Stomach smooth muscle (tissue), 2 donors: ENCODE measurements around the gene CEP128.

Source experiments
- H3K27ac ChIP-seq: one replicate; pipeline ENCODE4 v1.7.0; 2013; ENCODE audit warnings: mild to moderate bottlenecking, low read length, inconsistent platforms
- H3K27me3 ChIP-seq, 2 donors: one replicate each; pipeline ENCODE4 v1.7.0; 2013; ENCODE audit warnings: low read length in 2 of 2; ENCODE audit not compliant: insufficient read depth in 2 of 2, control insufficient read depth in 1 of 2
- H3K36me3 ChIP-seq, 2 donors: one replicate each; pipeline ENCODE4 v1.7.0; 2013; ENCODE audit warnings: low read length in 2 of 2; ENCODE audit not compliant: control insufficient read depth in 2 of 2, insufficient read depth in 2 of 2
- H3K4me1 ChIP-seq: one replicate; pipeline ENCODE4 v1.7.0; 2013; ENCODE audit warnings: low read length; ENCODE audit not compliant: control insufficient read depth, insufficient read depth
- H3K4me3 ChIP-seq, 2 donors: one replicate each; pipeline ENCODE4 v1.7.0; 2013; ENCODE audit warnings: low read length in 2 of 2
- H3K9ac ChIP-seq, 2 donors: one replicate each; pipeline ENCODE4 v1.7.0; 2013; ENCODE audit warnings: low read length in 2 of 2, mild to moderate bottlenecking in 1 of 2
- H3K9me3 ChIP-seq, 2 donors: one replicate each; pipeline ENCODE4 v1.7.0; 2013; ENCODE audit warnings: low read length in 2 of 2; ENCODE audit not compliant: control insufficient read depth in 2 of 2
- donor health status: healthy.
- donor health status: Pancreatic carcinoma.

CEP128 gene

GRCh38 chr14:80644826-80645225 lies 296.7 kb downstream of the CEP128 start:
- H3K36me3 ChIP-seq: no peaks in the 10 kb centered on the region
- no peak overlapping the region for H3K27ac ChIP-seq
- no peaks in the 10 kb centered on the region for H3K9me3 ChIP-seq
- H3K4me3 ChIP-seq: no peak overlapping the region
- H3K27me3 ChIP-seq: no peaks in the 10 kb centered on the region
- no peaks in the 10 kb centered on the region for H3K4me1 ChIP-seq
- no peak overlapping the region for H3K9ac ChIP-seq

GRCh38 chr14:80638620-80639515 lies 302.7 kb downstream of the CEP128 start:
- no peaks in the 10 kb centered on the region for H3K27me3 ChIP-seq
- H3K36me3 ChIP-seq: no peaks in the 10 kb centered on the region
- no peaks in the 10 kb centered on the region for H3K9me3 ChIP-seq
- no peak overlapping the region for H3K27ac ChIP-seq
- no peak overlapping the region for H3K9ac ChIP-seq
- no peaks in the 10 kb centered on the region for H3K4me1 ChIP-seq
- no peak overlapping the region for H3K4me3 ChIP-seq

GRCh38 chr14:80637756-80638619 lies 303.6 kb downstream of the CEP128 start:
- Histone ChIP-seq H3K9me3 (no peaks in the 10 kb centered on the region), H3K36me3 (no peaks in the 10 kb centered on the region), H3K9ac (no peak overlapping the region), H3K27ac (no peak overlapping the region), H3K4me3 (no peak overlapping the region), H3K27me3 (no peaks in the 10 kb centered on the region), H3K4me1 (no peaks in the 10 kb centered on the region)

- H3K4me3 ChIP-seq: no peak overlapping the region
- no peak overlapping the region for H3K27ac ChIP-seq
- no peak overlapping the region for H3K9ac ChIP-seq
- no peaks in the 10 kb centered on the region for H3K9me3 ChIP-seq
- no peaks in the 10 kb centered on the region for H3K36me3 ChIP-seq
- H3K4me1 ChIP-seq: no peaks in the 10 kb centered on the region
- H3K27me3 ChIP-seq: no peaks in the 10 kb centered on the region
These were observed 305.5 kb downstream of the CEP128 start for GRCh38 chr14:80636071-80636470.

GRCh38 chr14:80634106-80634758 lies 307.3 kb downstream of the CEP128 start:
- H3K9ac ChIP-seq: no peak overlapping the region
- no peaks in the 10 kb centered on the region for H3K27me3 ChIP-seq
- no peaks in the 10 kb centered on the region for H3K36me3 ChIP-seq
- no peak overlapping the region for H3K4me3 ChIP-seq
- no peak overlapping the region for H3K27ac ChIP-seq
- H3K9me3 ChIP-seq: no peaks in the 10 kb centered on the region
- H3K4me1 ChIP-seq: no peaks in the 10 kb centered on the region

GRCh38 chr14:80629606-80630005 lies 311.9 kb downstream of the CEP128 start:
- no peak overlapping the region for H3K27ac ChIP-seq
- no peaks in the 10 kb centered on the region for H3K27me3 ChIP-seq
- H3K9ac ChIP-seq: no peak overlapping the region
- no peaks in the 10 kb centered on the region for H3K36me3 ChIP-seq
- H3K4me3 ChIP-seq: no peak overlapping the region
- H3K9me3 ChIP-seq: no peaks in the 10 kb centered on the region
- no peaks in the 10 kb centered on the region for H3K4me1 ChIP-seq

GRCh38 chr14:80628547-80628946 lies 313.0 kb downstream of the CEP128 start:
- H3K4me1 ChIP-seq: no peaks in the 10 kb centered on the region
- no peak overlapping the region for H3K27ac ChIP-seq
- H3K27me3 ChIP-seq: no peaks in the 10 kb centered on the region
- H3K36me3 ChIP-seq: no peaks in the 10 kb centered on the region
- H3K9ac ChIP-seq: no peak overlapping the region
- no peaks in the 10 kb centered on the region for H3K9me3 ChIP-seq
- H3K4me3 ChIP-seq: no peak overlapping the region

GRCh38 chr14:80627745-80628144 lies 313.8 kb downstream of the CEP128 start:
- no peak overlapping the region for H3K9ac ChIP-seq

GRCh38 chr14:80624581-80624980 lies 317.0 kb downstream of the CEP128 start:
- Histone ChIP-seq H3K36me3 (no peaks in the 10 kb centered on the region), H3K27me3 (no peaks in the 10 kb centered on the region), H3K4me1 (no peaks in the 10 kb centered on the region), H3K4me3 (no peak overlapping the region), H3K9me3 (no peaks in the 10 kb centered on the region), H3K9ac (no peak overlapping the region), H3K27ac (no peak overlapping the region)

More at GRCh38 chr14:80627745-80628144, 313.8 kb downstream of the CEP128 start:
- no peaks in the 10 kb centered on the region for H3K36me3 ChIP-seq
- H3K9me3 ChIP-seq: no peaks in the 10 kb centered on the region
- H3K27ac ChIP-seq: no peak overlapping the region
- no peaks in the 10 kb centered on the region for H3K4me1 ChIP-seq
- H3K4me3 ChIP-seq: no peak overlapping the region
- no peaks in the 10 kb centered on the region for H3K27me3 ChIP-seq

- Histone ChIP-seq H3K9me3 (no peaks in the 10 kb centered on the region), H3K4me3 (no peak overlapping the region), H3K36me3 (no peaks in the 10 kb centered on the region), H3K27ac (no peak overlapping the region), H3K27me3 (no peaks in the 10 kb centered on the region), H3K4me1 (no peaks in the 10 kb centered on the region), H3K9ac (no peak overlapping the region)
These were observed 319.8 kb downstream of the CEP128 start for GRCh38 chr14:80621701-80622100.
